ENCODE measurements around the gene DPP6.
A peak's percentile ranks its signal among the peaks of the same experiment; 100 is the strongest.

DPP6 gene

DNA sequence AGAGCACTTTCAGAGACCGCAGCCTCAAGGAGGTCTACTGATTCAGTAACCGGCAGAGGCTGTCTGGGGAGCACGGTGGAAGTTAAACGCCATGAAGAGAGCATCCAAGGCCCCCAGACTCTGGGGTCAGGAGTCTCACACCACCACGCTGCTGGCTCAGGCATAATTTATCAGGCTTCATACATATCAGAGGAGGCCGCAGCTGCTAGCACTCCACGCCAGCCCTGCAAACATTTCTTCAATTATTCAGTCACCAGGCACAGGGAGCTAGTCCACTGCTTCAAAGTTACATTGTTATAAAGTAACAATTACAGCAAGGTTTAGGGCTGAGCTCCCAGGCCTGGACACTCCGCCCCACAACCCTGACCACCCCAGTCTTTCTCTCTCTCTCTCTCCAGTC is 852.9 kb downstream of the DPP6 start:
- no peak for DNase-seq

DNA sequence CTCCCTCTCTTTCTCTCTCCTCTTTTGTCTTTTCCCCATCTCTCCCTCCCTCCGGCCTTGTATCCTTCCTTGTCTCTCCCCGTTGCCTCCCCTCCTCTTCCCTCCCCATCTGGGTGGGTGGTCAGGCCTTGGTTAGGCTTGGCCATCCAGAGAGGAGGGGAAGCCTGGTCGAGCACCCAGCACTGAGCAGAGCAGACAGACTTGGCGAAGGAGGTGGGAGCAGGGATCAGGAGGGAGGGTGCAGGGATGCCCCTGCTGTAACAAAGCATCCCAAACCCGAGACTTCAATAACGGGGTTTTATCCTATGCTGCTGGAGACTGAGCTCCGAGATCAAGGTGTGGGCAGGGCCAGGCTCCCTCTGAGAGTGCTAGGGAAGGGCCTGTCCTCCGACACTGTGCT is 853.4 kb downstream of the DPP6 start:
- DNase-seq = no peak

DNA sequence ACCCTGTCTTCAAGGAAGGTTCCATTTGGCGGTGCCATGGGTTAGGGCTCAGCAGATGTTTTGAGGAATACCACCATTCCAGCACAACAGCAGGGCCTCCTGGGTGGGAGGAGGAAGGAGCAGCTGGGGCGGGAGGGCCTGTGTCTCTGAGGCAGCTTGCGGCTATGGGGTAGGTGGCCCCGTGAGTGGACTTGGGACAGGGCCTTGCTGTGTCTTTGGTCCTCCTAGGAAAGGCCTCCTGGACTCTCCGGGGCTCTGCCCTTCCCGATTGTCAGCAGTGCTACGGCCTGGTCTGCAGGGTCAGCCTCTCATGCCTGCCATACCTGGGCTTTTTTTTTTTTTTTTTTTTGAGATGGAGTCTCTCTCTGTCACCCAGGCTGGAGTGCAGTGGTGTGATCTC is 854.0 kb downstream of the DPP6 start:
- no peak for DNase-seq

- DNase-seq = no peak
Measured at GRCh38 chr7:154906736-154907355, 854.6 kb downstream of the DPP6 start.

GRCh38 chr7:154907651-154908620 is 855.7 kb downstream of the DPP6 start:
- DNase-seq = no peak

DNA sequence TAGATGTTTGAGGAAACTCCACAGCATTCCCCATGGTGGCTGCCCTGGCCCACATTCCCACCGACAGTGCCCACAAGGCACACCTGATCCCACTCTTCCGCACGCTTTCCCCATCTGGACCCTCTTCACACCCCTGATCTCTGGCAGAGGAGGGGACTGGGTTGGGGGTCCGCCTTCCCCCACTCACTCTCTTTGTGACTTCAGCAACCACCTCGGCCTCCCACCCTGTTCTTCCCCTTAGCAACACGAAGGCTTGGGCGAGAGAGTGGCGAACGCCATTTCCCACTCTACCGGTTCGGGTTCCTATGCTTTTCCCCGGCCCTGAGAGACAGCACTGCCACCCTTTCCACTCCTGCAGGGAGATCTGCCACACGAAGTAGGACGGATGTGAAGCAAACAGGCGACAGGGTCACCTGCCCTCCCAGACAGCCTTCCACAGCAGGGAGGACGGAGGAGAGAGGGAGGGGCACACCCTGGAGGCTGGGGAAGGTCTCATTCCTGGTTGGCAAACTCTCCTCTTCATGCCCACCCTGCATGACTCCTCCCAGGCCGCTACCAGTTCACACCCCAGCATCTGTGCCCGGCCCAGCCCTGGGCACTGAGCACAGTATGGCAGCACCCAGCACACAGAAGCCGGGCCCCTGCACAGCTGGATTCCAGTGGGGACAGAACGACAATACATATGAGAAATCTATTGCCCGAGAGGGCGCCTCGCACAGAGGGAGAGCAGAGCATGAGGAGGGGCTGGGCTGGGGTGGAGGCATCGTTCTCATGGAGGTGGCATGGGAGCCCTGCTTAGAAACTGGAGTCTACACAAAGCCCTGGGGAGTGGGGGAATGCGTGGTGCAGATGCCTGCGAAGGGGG is 857.3 kb downstream of the DPP6 start:
- no peak for DNase-seq

GRCh38 chr7:154910125-154910524 is 857.9 kb downstream of the DPP6 start:
- no peak for DNase-seq

DNA sequence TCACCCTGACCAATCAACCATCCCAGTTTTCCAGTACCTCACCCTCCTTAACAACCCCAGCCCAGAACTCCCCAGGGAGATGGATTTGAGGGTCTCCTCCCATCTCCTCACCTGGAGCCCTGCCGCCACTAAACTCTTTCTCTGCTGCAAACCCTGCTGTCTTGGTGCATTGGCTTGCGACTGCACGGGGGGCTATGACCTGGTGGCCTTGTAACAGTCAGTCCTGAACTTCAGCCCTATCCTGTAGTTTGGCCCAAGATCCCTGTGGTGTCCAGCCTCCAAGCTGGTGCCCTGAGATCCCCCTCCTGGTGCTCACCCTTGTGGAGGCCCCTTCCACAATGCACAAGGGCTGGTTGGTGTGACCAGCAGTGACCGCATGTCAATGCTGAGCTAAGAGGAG is 858.8 kb downstream of the DPP6 start:
- DNase-seq = no peak

DNA sequence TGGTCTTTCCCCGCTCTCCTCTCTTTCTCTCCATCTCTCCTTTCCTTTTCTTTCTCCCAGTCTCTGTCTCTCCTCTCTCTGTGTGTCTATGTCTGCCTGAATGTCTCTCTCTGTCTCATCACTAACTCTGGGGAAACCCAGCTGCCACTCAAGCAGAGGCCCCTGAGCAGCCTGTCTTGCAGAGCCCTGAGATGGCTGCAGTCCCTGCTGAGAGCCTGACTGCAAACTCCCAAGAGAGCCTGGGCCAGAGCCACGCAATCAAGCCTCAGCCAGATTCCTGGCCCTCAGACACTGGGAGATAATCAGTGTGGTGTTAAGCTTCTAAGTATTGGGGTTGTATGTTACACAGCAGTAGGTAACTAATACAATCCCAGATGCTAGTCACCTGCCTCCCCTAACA is 859.2 kb downstream of the DPP6 start:
- no peak for DNase-seq

- no peak for DNase-seq
Measured at GRCh38 chr7:154911862-154912455, 859.8 kb downstream of the DPP6 start.

GRCh38 chr7:154912871-154913637 is 860.9 kb downstream of the DPP6 start:
- no peak for DNase-seq

GRCh38 chr7:154913638-154914307 is 861.6 kb downstream of the DPP6 start:
- DNase-seq = peak; percentile 92

- DNase-seq = no peak
Measured at GRCh38 chr7:154914308-154914995, 862.3 kb downstream of the DPP6 start.

GRCh38 chr7:154914996-154915380 is 862.8 kb downstream of the DPP6 start:
- DNase-seq = no peak

DNA sequence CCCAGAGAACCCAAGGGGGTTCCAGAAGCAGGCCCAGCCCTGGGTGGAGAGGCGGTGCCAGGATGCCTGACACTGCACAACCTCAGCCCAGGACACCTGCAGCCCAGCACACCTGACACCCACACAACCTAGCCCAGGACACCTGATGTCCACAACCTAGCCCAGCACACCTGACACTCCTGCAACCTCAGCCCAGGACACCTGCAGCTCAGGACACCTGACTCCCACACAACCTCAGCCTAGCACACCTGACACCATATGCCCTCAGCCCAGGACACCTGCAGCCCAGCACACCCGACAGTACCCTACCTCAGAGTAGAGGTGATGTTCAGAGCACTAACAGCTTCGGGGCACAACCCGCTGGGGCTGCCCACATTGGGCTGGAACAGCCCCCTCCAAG is 863.4 kb downstream of the DPP6 start:
- no peak for DNase-seq

- no peak for DNase-seq
Measured at GRCh38 chr7:154916381-154916780, 864.2 kb downstream of the DPP6 start.

- no peak for DNase-seq
Measured at GRCh38 chr7:154916856-154917807, 864.9 kb downstream of the DPP6 start.

DNA sequence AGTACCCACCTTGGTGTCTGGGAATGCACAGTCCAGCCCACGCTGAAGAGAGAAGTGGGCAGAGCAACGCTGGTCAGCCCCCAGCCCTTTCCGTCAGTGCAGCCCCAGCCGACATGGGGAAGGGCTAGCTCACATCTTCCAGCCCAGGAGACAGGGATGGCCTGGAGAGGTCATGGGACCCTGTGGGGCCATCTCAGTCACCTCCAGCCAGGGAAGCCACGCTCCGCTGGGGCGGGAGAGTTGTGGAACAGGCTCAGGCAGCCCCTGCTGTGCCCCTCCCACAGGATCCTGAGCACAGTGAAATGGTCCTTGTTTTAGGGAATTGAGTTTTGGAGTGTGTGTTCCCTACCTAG is 865.6 kb downstream of the DPP6 start:
- no peak for DNase-seq

DNA sequence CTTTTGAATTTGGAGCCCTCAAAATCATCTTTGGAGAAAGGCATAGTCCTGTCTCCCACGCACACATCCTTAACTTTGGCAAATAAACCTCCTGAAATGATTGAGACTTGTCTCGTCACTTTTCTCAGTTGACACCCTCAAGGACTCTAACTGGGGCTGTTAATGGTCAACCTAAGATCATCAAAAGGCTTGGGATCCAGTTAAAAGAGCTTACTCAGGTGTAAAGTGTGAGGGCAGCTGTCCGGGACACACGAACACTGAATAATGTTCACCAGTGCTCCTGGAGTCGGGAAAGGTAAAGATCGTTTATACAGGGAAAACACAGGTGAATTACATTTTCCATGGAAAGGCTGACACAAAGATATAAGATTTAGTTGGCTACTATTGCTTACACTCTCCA is 866.1 kb downstream of the DPP6 start:
- DNase-seq = no peak

DNA sequence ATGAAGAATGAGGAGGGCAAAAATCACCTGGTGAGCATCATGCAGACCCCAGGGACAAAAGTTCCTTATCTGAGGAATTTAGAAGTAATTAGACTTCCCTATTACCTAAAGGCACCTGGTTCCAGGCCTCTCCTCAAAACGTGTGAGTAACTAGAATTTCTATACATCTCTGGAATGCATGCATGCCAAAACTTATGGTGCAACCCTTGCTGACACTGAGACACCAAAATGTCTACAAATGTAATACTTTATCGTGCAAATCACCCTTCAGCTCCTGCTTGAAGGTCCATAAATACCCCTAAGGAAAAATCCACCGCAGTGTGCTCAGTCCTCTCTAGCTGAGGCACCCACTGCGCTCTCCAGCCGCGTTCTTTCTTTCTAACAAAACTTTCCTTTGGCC is 866.5 kb downstream of the DPP6 start:
- DNase-seq = no peak

Data from stimulated activated CD4-positive, alpha-beta T cell treated with anti-CD3 and anti-CD28 coated beads, Interleukin-4, amount 100 ng/mL, for 24 hours (primary cell).